ENCODE data around the gene HOXB4. TPM values are rescaled to one million over a fixed set of nuclear protein-coding genes. Genes with fewer than 3 reads are reported as not detected.
A peak's percentile ranks its signal among the peaks of the same experiment; 100 is the strongest.

The HOXB4 gene
- total RNA-seq, 1 experiment from 2014 or later = 0.22 TPM

GRCh38 chr17:48616717-48617470, 38.7 kb upstream of the HOXB4 start:
- BruUV-seq (replicated peaks) = no TSS peak
- H3K27ac ChIP-seq (ENCODE audit: low read length) = no peak overlapping the region
- H3K4me1 ChIP-seq (ENCODE audit: insufficient read depth, low read length) = peaks cover 32% of the 10 kb centered on the region

GRCh38 chr17:48615963-48616716, 38.0 kb upstream of the HOXB4 start:
- POLR2A ChIA-PET (ENCODE audit: unreplicated experiment) = no interaction called here
- peaks cover 35% of the 10 kb centered on the region for H3K4me1 ChIP-seq (ENCODE audit: insufficient read depth, low read length)
- no peaks in the 10 kb centered on the region for H3K36me3 ChIP-seq (ENCODE audit: low read depth, low read length)
- H2AFZ ChIP-seq (ENCODE audit: low read length) = no peak overlapping the region
- DNase-seq (peak; percentile 15), ATAC-seq (no peak)
- CTCF ChIA-PET = no interaction called here
- peak; percentile 39 for TF ChIP-seq EZH2 (IDR thresholded peaks at IDR 0.05; ENCODE audit: low read length, unreplicated experiment)
- TF ChIP-seq CTCF (conservative IDR thresholded peaks at IDR 0.05; ENCODE audit: low read depth, low read length) = no peak
- peak; percentile 22; the same call in 1 of the 2 replicates for TF ChIP-seq EZH2phosphoT487 (IDR thresholded peaks at IDR 0.05; ENCODE audit: borderline replicate concordance, low read length)
- H3K27ac ChIP-seq (ENCODE audit: low read length) = no peak overlapping the region
- no peaks in the 10 kb centered on the region for H3K79me2 ChIP-seq (ENCODE audit: low read length)
- no peaks in the 10 kb centered on the region for H3K9me3 ChIP-seq (ENCODE audit: low read length)
- peak overlapping the region; percentile 75 for H3K4me2 ChIP-seq (ENCODE audit: low read length)
- H3K4me3 ChIP-seq (ENCODE audit: low read length) = peak overlapping the region; percentile 26; the same call in 1 of the 2 replicates
- H4K20me1 ChIP-seq (ENCODE audit: low read length) = no peaks in the 10 kb centered on the region
- H3K27me3 ChIP-seq (ENCODE audit: low read length) = peaks cover 70% of the 10 kb centered on the region
- H3K9me2 ChIP-seq (replicated peaks; ENCODE audit: low read length) = no peaks in the 10 kb centered on the region
- BruUV-seq (replicated peaks) = no TSS peak
- H3F3A ChIP-seq (ENCODE audit: low read length, unreplicated experiment) = no peaks in the 10 kb centered on the region
- intact Hi-C loops (cut with micrococcal nuclease) = loop anchor here (5.0 kb wide), 1 partner anchor 589 kb away; no protein-coding TSS in a partner anchor
- no peak overlapping the region for H3K9ac ChIP-seq (ENCODE audit: low read length)

More at GRCh38 chr17:48616717-48617470, 38.7 kb upstream of the HOXB4 start:
- CTCF ChIA-PET = no interaction called here
- no peaks in the 10 kb centered on the region for H4K20me1 ChIP-seq (ENCODE audit: low read length)
- POLR2A ChIA-PET (ENCODE audit: unreplicated experiment) = no interaction called here
- intact Hi-C loops (cut with micrococcal nuclease) = loop anchor here (5.0 kb wide), 1 partner anchor 590 kb away; no protein-coding TSS in a partner anchor
- H3F3A ChIP-seq (ENCODE audit: low read length, unreplicated experiment) = no peaks in the 10 kb centered on the region
- H3K36me3 ChIP-seq (ENCODE audit: low read depth, low read length) = no peaks in the 10 kb centered on the region
- peak; percentile 16 for DNase-seq
- no peak overlapping the region for H3K9ac ChIP-seq (ENCODE audit: low read length)
- H3K4me2 ChIP-seq (ENCODE audit: low read length) = peak overlapping the region; percentile 99
- no peaks in the 10 kb centered on the region for H3K9me2 ChIP-seq (replicated peaks; ENCODE audit: low read length)
- H3K9me3 ChIP-seq (ENCODE audit: low read length) = no peaks in the 10 kb centered on the region
- peaks cover 67% of the 10 kb centered on the region for H3K27me3 ChIP-seq (ENCODE audit: low read length)
- no peaks in the 10 kb centered on the region for H3K79me2 ChIP-seq (ENCODE audit: low read length)
- no peak overlapping the region for H2AFZ ChIP-seq (ENCODE audit: low read length)
- H3K4me3 ChIP-seq (ENCODE audit: low read length) = peak overlapping the region; percentile 80
- TF ChIP-seq EZH2 (IDR thresholded peaks at IDR 0.05; ENCODE audit: low read length, unreplicated experiment) (no peak), EZH2phosphoT487 (IDR thresholded peaks at IDR 0.05; ENCODE audit: borderline replicate concordance, low read length) (no peak), CTCF (conservative IDR thresholded peaks at IDR 0.05; ENCODE audit: low read depth, low read length) (no peak)
- ATAC-seq = no peak

All from PC-3 (cell line).